ENCODE results near the gene FMR1. TPM values are rescaled to one million over a fixed set of nuclear protein-coding genes. Genes with fewer than 3 reads are reported as not detected.

The FMR1 gene
- total RNA-seq, 2 experiments from 2014 or later, result 27.2 to 28.2 TPM

GRCh38 chrX:147902270-147902669 lies 9.4 kb upstream of the FMR1 start:
- POLR2A ChIA-PET, result no interaction called here
- DNase-seq, result no peak
- Mint-ChIP-seq H3K36me3 (ENCODE audit: low read depth) (no peaks in the 10 kb centered on the region), H3K27me3 (no peaks in the 10 kb centered on the region), H3K27ac (no peak overlapping the region), H3K4me1 (ENCODE audit: low read depth) (peaks cover 7% of the 10 kb centered on the region), H3K4me3 (no peak overlapping the region), H3K9me3 (no peaks in the 10 kb centered on the region)
- no peak for ATAC-seq
- CTCF ChIA-PET, result no interaction called here
- intact Hi-C loops (cut with micrococcal nuclease), result no loop called here
- no peak for TF ChIP-seq CTCF (IDR thresholded peaks at IDR 0.05)

GRCh38 chrX:147908106-147908505 lies 3.6 kb upstream of the FMR1 start:
- Mint-ChIP-seq H3K4me1 (ENCODE audit: low read depth) (peaks cover 3% of the 10 kb centered on the region), H3K9me3 (no peaks in the 10 kb centered on the region), H3K27ac (no peak overlapping the region), H3K36me3 (ENCODE audit: low read depth) (peaks cover 3% of the 10 kb centered on the region), H3K27me3 (no peaks in the 10 kb centered on the region), H3K4me3 (no peak overlapping the region)
- CTCF ChIA-PET, result interaction anchor here (1.0 kb wide), 1 partner anchor 12 kb away, joined by 4 read pairs; no protein-coding TSS in a partner anchor
- no peak for TF ChIP-seq CTCF (IDR thresholded peaks at IDR 0.05)
- DNase-seq, result no peak
- POLR2A ChIA-PET, result no interaction called here
- ATAC-seq, result no peak
- intact Hi-C loops (cut with micrococcal nuclease), result no loop called here

- H3K27ac Mint-ChIP-seq, result peak overlapping the region; percentile 91
- intact Hi-C loops (cut with micrococcal nuclease), result no loop called here
- H3K4me1 Mint-ChIP-seq (ENCODE audit: low read depth), result peaks cover 18% of the 10 kb centered on the region
- ChIA-PET CTCF (no interaction called here), POLR2A (interaction anchor here (1.0 kb wide), 1 partner anchor 10 kb away, joined by 3 read pairs; no protein-coding TSS in a partner anchor)
- H3K9me3 Mint-ChIP-seq, result no peaks in the 10 kb centered on the region
- no peaks in the 10 kb centered on the region for H3K27me3 Mint-ChIP-seq
- ATAC-seq, result no peak
- H3K4me3 Mint-ChIP-seq, result peak overlapping the region; percentile 97
- H3K36me3 Mint-ChIP-seq (ENCODE audit: low read depth), result peaks cover 3% of the 10 kb centered on the region
- DNase-seq, result no peak
- TF ChIP-seq CTCF (IDR thresholded peaks at IDR 0.05), result no peak
Measured at GRCh38 chrX:147910607-147911006, 1.1 kb upstream of the FMR1 start.

GRCh38 chrX:147912093-147912801 lies 528 bp downstream of the FMR1 start:
- ChIA-PET POLR2A (interaction anchor here (0.9 kb wide), 1 partner anchor 12 kb away, joined by 3 read pairs; no protein-coding TSS in a partner anchor), CTCF (no interaction called here)
- H3K4me1 Mint-ChIP-seq (ENCODE audit: low read depth), result peaks cover 34% of the 10 kb centered on the region
- no peaks in the 10 kb centered on the region for H3K27me3 Mint-ChIP-seq
- H3K27ac Mint-ChIP-seq, result peak overlapping the region; percentile 97
- DNase-seq (peak; percentile 36), ATAC-seq (peak; percentile 22)
- H3K9me3 Mint-ChIP-seq, result no peaks in the 10 kb centered on the region
- H3K36me3 Mint-ChIP-seq (ENCODE audit: low read depth), result peaks cover 3% of the 10 kb centered on the region
- H3K4me3 Mint-ChIP-seq, result peak overlapping the region; percentile 97
- TF ChIP-seq CTCF (IDR thresholded peaks at IDR 0.05), result no peak
- intact Hi-C loops (cut with micrococcal nuclease), result no loop called here

- ChIA-PET POLR2A (no interaction called here), CTCF (no interaction called here)
- intact Hi-C loops (cut with micrococcal nuclease), result no loop called here
- H3K4me1 Mint-ChIP-seq (ENCODE audit: low read depth), result peaks cover 45% of the 10 kb centered on the region
- no peak for TF ChIP-seq CTCF (IDR thresholded peaks at IDR 0.05)
- no peaks in the 10 kb centered on the region for H3K27me3 Mint-ChIP-seq
- H3K9me3 Mint-ChIP-seq, result no peaks in the 10 kb centered on the region
- no peak overlapping the region for H3K27ac Mint-ChIP-seq
- peaks cover 3% of the 10 kb centered on the region for H3K36me3 Mint-ChIP-seq (ENCODE audit: low read depth)
- ATAC-seq, result no peak
- DNase-seq, result no peak
- H3K4me3 Mint-ChIP-seq, result peak overlapping the region; percentile 97
Measured at GRCh38 chrX:147913570-147913969, 1.9 kb downstream of the FMR1 start.
